Natural killer cell (primary cell): ENCODE results near the gene GNAI2. TPM values are rescaled to one million over a fixed set of nuclear protein-coding genes. Genes with fewer than 3 reads are reported as not detected.

ENCODE experiments used
- ATAC-seq, 3 donors: fragments of 150-1000 bp in 2 of 3; fragments of 200-7000 bp in 1 of 3; cut with Tn5 transposase; 1 replicate in 1 of 3; 2 replicates in 2 of 3; pipeline ENCODE4 v1.10.0; 2021; ENCODE audit warnings: mild to moderate bottlenecking in 2 of 3, moderate library complexity in 2 of 3
- DNase-seq, 2 donors: peaks; one replicate each; pipeline versions ENCODE4 v3.0.0 to v3.0.0-alpha.2; 2013 to 2021; ENCODE audit warnings: mixed read lengths in 1 of 2
- H3K27ac ChIP-seq: one replicate; pipeline ENCODE4 v1.5.1; 2013; ENCODE audit warnings: mild to moderate bottlenecking, low read length
- H3K27me3 ChIP-seq: one replicate; pipeline ENCODE4 v1.6.1; 2013; ENCODE audit warnings: low read length; ENCODE audit not compliant: control insufficient read depth, insufficient read depth
- H3K36me3 ChIP-seq: one replicate; pipeline ENCODE4 v1.6.1; 2013; ENCODE audit warnings: low read length; ENCODE audit not compliant: control insufficient read depth, insufficient read depth
- H3K4me1 ChIP-seq: one replicate; pipeline ENCODE4 v1.6.1; 2013; ENCODE audit warnings: low read length; ENCODE audit not compliant: control insufficient read depth, insufficient read depth
- H3K4me3 ChIP-seq: one replicate; pipeline ENCODE4 v1.5.1; 2013; ENCODE audit warnings: low read length
- H3K9me3 ChIP-seq: one replicate; pipeline ENCODE4 v1.6.1; 2013; ENCODE audit warnings: low read length; ENCODE audit not compliant: control insufficient read depth, insufficient read depth
- H3K27ac Mint-ChIP-seq, 2 donors: one replicate each; pipeline ENCODE4 v1.8.0; 2022; ENCODE audit warnings: mild to moderate bottlenecking in 2 of 2, mixed read lengths in 2 of 2, moderate library complexity in 1 of 2
- H3K27me3 Mint-ChIP-seq, 2 donors: one replicate each; pipeline ENCODE4 v1.8.0; 2022; ENCODE audit warnings: low read depth in 2 of 2, mixed read lengths in 2 of 2
- H3K36me3 Mint-ChIP-seq: one replicate; pipeline ENCODE4 v1.8.0; 2022; ENCODE audit warnings: mixed read lengths
- H3K4me1 Mint-ChIP-seq, 2 donors: one replicate each; pipeline ENCODE4 v1.8.0; 2022; ENCODE audit warnings: mixed read lengths in 2 of 2
- H3K4me3 Mint-ChIP-seq: one replicate; pipeline ENCODE4 v1.8.0; 2022; ENCODE audit warnings: mild to moderate bottlenecking, moderate library complexity, mixed read lengths
- H3K9me3 Mint-ChIP-seq, 2 donors: one replicate each; pipeline ENCODE4 v1.8.0; 2022; ENCODE audit warnings: mixed read lengths in 2 of 2
- WGBS: methylation state at CpG from one replicate; pipeline ENCODE4 v1.1.7; 2013; ENCODE audit warnings: missing lambda C conversion rate; ENCODE audit not compliant: insufficient coverage; 5-methylcytosine and 5-hydroxymethylcytosine counted together
- intact Hi-C: fragments of 100-400 bp; cut with micrococcal nuclease; formaldehyde crosslinking; loops from one replicate; pipeline ENCODE4 v1.14.2; 2022
- total RNA-seq, 4 donors: library from RNA; stranded (reverse); fragments of 120-200 nt in 1 of 4; gene quantifications; one replicate each; pipeline versions ENCODE4 v1.2.3 to v1.2.4, GENCODE V29; 2013 to 2022
- TF ChIP-seq, protein P1 (sequence below): fragments of 200-600 bp; IDR thresholded peaks from one replicate; pipeline ENCODE4 v1.8.0; 2022; ENCODE audit warnings: antibody characterized with exemption

The GNAI2 gene
- total RNA-seq, 3 donors from 2014 or later (not counting 1 experiment from before 2014, with no cell fraction given): 428 to 467 (median 447) TPM

- H3K27me3 ChIP-seq: peaks cover 3% of the 10 kb centered on the region
- 67% methylated on average over 1 of the region's 1 CpG for WGBS
- H3K9me3 ChIP-seq: no peaks in the 10 kb centered on the region
- Mint-ChIP-seq H3K9me3 (no peaks in the 10 kb centered on the region), H3K27ac (no peak overlapping the region), H3K4me3 (no peak overlapping the region), H3K27me3 (peaks cover 0 to 6% of the 10 kb centered on the region in 2 donors), H3K4me1 (no peaks in the 10 kb centered on the region), H3K36me3 (no peaks in the 10 kb centered on the region)
- no peaks in the 10 kb centered on the region for H3K36me3 ChIP-seq
- peaks cover 7% of the 10 kb centered on the region for H3K4me1 ChIP-seq
- no peak overlapping the region for H3K27ac ChIP-seq
- intact Hi-C loops: no loop called here
- TF ChIP-seq, protein P1, sequence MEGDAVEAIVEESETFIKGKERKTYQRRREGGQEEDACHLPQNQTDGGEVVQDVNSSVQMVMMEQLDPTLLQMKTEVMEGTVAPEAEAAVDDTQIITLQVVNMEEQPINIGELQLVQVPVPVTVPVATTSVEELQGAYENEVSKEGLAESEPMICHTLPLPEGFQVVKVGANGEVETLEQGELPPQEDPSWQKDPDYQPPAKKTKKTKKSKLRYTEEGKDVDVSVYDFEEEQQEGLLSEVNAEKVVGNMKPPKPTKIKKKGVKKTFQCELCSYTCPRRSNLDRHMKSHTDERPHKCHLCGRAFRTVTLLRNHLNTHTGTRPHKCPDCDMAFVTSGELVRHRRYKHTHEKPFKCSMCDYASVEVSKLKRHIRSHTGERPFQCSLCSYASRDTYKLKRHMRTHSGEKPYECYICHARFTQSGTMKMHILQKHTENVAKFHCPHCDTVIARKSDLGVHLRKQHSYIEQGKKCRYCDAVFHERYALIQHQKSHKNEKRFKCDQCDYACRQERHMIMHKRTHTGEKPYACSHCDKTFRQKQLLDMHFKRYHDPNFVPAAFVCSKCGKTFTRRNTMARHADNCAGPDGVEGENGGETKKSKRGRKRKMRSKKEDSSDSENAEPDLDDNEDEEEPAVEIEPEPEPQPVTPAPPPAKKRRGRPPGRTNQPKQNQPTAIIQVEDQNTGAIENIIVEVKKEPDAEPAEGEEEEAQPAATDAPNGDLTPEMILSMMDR: no peak
- DNase-seq (no peak), ATAC-seq (no peak)
- no peak overlapping the region for H3K4me3 ChIP-seq
Observed at GRCh38 chr3:50265571-50265970, 29.6 kb downstream of the GNAI2 start.

- Histone ChIP-seq H3K9me3 (no peaks in the 10 kb centered on the region), H3K27me3 (peaks cover 3% of the 10 kb centered on the region), H3K4me1 (peaks cover 2% of the 10 kb centered on the region), H3K4me3 (no peak overlapping the region), H3K27ac (no peak overlapping the region), H3K36me3 (no peaks in the 10 kb centered on the region)
- ATAC-seq: no peak
- intact Hi-C loops: no loop called here
- Mint-ChIP-seq H3K9me3 (no peaks in the 10 kb centered on the region), H3K27me3 (peaks cover 0 to 6% of the 10 kb centered on the region in 2 donors), H3K27ac (no peak overlapping the region), H3K36me3 (no peaks in the 10 kb centered on the region), H3K4me1 (no peaks in the 10 kb centered on the region), H3K4me3 (no peak overlapping the region)
- DNase-seq: no peak
- TF ChIP-seq, protein P1: no peak
- 89% methylated on average over 6 of the region's 6 CpGs for WGBS
Observed at GRCh38 chr3:50266017-50266416, 30.0 kb downstream of the GNAI2 start.

DNA sequence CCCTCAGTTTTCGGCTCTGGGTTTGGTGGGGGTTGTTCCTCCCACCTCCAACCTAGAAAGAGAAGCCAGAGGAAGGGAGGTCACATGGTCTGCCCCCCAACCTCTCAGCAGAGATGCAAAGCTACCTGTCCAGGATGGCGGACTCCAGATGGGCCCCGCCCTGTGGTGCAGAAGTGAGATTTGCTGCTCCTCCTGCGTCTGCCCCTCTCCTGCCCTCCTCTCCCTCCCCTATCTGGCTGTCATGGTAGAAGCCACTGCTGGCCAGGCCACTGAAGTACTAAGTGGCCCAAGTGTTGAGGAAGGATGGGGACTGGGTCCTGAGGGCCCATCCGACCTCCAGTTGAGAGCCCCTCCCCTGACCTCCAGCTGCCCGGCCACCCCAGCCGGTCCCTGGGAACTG is 30.8 kb downstream of the GNAI2 start:
- intact Hi-C loops: no loop called here
- no peak overlapping the region for H3K27ac ChIP-seq
- no peaks in the 10 kb centered on the region for H3K9me3 Mint-ChIP-seq
- no peak for DNase-seq
- H3K4me1 ChIP-seq: no peaks in the 10 kb centered on the region
- no peak overlapping the region for H3K4me3 Mint-ChIP-seq
- ATAC-seq: no peak
- TF ChIP-seq, protein P1: no peak
- no peak overlapping the region for H3K4me3 ChIP-seq
- peaks cover 3% of the 10 kb centered on the region for H3K27me3 ChIP-seq
- H3K27ac Mint-ChIP-seq: no peak overlapping the region
- peaks cover 0 to 6% of the 10 kb centered on the region in 2 donors for H3K27me3 Mint-ChIP-seq
- WGBS: 80% methylated on average over 3 of the region's 7 CpGs
- H3K36me3 ChIP-seq: no peaks in the 10 kb centered on the region
- H3K4me1 Mint-ChIP-seq: peaks cover 0 to 6% of the 10 kb centered on the region in 2 donors
- no peaks in the 10 kb centered on the region for H3K36me3 Mint-ChIP-seq
- H3K9me3 ChIP-seq: no peaks in the 10 kb centered on the region

GRCh38 chr3:50267280-50267913 is 31.4 kb downstream of the GNAI2 start:
- ATAC-seq: no peak
- Histone ChIP-seq H3K4me3 (no peak overlapping the region), H3K36me3 (no peaks in the 10 kb centered on the region), H3K27ac (no peak overlapping the region), H3K4me1 (no peaks in the 10 kb centered on the region), H3K27me3 (peaks cover 3% of the 10 kb centered on the region), H3K9me3 (no peaks in the 10 kb centered on the region)
- Mint-ChIP-seq H3K36me3 (no peaks in the 10 kb centered on the region), H3K4me1 (peaks cover 0 to 7% of the 10 kb centered on the region in 2 donors), H3K27ac (no peak overlapping the region), H3K27me3 (peaks cover 0 to 6% of the 10 kb centered on the region in 2 donors), H3K9me3 (no peaks in the 10 kb centered on the region), H3K4me3 (no peak overlapping the region)
- WGBS: 25% methylated on average over 22 of the region's 22 CpGs
- TF ChIP-seq, protein P1: no peak
- intact Hi-C loops: no loop called here
- DNase-seq: no peak
